ENCODE data around the gene TRIML2.

DNA sequence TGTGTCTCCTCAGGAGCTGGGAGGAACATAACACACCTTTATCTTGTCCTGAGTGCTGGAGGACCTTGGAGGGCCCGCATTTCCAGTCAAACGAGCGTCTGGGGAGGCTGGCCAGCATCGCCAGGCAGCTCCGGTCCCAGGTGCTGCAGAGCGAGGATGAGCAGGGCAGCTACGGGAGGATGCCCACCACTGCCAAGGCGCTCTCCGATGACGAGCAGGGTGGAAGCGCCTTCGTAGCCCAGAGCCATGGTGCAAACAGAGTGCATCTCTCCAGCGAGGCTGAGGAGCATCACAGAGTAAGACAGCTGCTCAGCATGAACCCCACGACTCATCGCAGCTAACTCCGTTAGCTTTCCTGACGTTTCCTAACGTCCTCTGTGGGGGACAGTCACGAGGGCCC, 30.3 kb upstream of the TRIML2 start:
- TF ChIP-seq CTCF (IDR thresholded peaks at IDR 0.05 in 8 of 11, conservative IDR thresholded peaks at IDR 0.05 in 3 of 11) (no peak), POLR2A (IDR thresholded peaks at IDR 0.05) (no peak)
